Measurements from ENCODE around the gene EVC2. TPM values are rescaled to one million over a fixed set of nuclear protein-coding genes. Genes with fewer than 3 reads are reported as not detected.
A peak's percentile ranks its signal among the peaks of the same experiment; 100 is the strongest.

The EVC2 gene
- total RNA-seq, 8 experiments from 2014 or later: 0.16 to 5.1 (median 1.0) TPM

- ATAC-seq (replicated peaks in 6 of 8): peak in 1 of 8 experiments; percentile 27
- in situ Hi-C loops (cut with MboI; ENCODE audit: low pct_unique_long_range_greater_than_20kb in 2 of 9, low sequenced_read_pairs in 9 of 9, unreplicated experiment in 9 of 9): no loop called here
- Histone ChIP-seq H3K27ac (no peak overlapping the region), H3K4me3 (no peak overlapping the region), H3K4me1 (replicated peaks in 1 of 2) (no peaks in the 10 kb centered on the region)
Measured at GRCh38 chr4:5515646-5516045, 192.7 kb downstream of the EVC2 start.

Other genes with a start within 250 kb of the EVC2 start
- 10 to 100 TPM in 4 of 8 experiments, 1 to 10 TPM in 4; 2.1 to 26.4 (median 7.7) TPM for gene EVC, start 2.6 kb upstream of the EVC2 start, total RNA-seq
- 100 to 1,000 TPM in 5 of 8 experiments, 1 to 10 TPM in 3; 3.9 to 468 (median 276) TPM for gene CRMP1, start 184.5 kb upstream of the EVC2 start, total RNA-seq